Right ventricle myocardium inferior (tissue), 1 donor: ENCODE results near the gene TMEM132D. TPM values are rescaled to one million over a fixed set of nuclear protein-coding genes. Genes with fewer than 3 reads are reported as not detected.

Experiments used
- ATAC-seq: fragments of 200-7000 bp; cut with Tn5 transposase; one replicate; pipeline ENCODE4 v1.9.1; 2020; ENCODE audit warnings: mild to moderate bottlenecking, moderate library complexity
- DNase-seq: peaks from one replicate; pipeline ENCODE4 v3.0.0; 2021; ENCODE audit errors: missing footprints
- intact Hi-C: fragments of 100-400 bp; cut with DNase I; formaldehyde crosslinking; loops from one replicate; pipeline ENCODE4 v1.11.0; 2022
- total RNA-seq: library from RNA; stranded (reverse); fragmentation: NEBNext Ultra II Directional; extraction: Animal tissue kit (Norgen Biotek cat#: 25700); gene quantifications from one replicate; pipeline ENCODE4 v1.2.1, GENCODE V29; 2021
- donor health status: DM: no; HTN: yes; CAD: no; lungs with severe emphysema.

TMEM132D gene
- total RNA-seq, 1 donor from 2014 or later = not detected

DNA sequence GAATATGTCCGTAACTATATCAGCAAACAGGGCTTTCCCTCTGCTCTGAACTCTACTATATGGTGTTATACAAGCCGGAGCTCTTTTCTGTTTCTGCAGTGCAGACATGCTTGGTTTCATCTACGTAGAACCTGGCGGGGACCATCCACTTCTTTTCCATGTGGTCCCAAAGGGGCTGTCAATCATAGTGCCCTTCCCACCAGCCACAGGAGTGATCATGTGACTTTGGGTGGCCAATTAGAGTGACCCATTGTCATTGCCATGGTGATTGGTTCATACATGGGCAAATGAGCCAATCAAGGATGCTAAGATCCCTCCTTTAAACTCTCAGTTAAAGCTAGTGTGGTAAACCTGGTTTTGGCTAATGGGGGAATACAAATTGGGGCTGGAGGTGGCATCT is 281.3 kb downstream of the TMEM132D start:
- no peak for DNase-seq
- intact Hi-C loops = no loop called here
- no peak for ATAC-seq

DNA sequence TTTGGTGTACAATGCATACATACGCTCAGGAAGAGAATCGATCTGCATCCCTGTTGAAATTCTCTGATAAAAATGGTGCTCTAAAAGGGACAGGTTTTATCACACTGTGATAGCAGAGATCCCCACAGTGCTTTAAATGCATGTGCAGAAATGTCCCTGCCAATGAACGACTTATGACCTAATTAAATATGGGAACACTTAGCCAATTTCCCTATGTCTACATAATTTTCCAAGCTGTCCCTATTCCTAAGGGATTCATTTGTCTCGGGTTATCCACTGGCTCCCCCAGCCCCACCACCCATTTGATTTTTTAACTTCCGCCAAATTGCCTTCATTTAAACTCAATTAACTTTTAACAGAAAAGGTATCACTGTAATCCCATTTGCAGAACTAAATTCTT is 284.6 kb downstream of the TMEM132D start:
- intact Hi-C loops = no loop called here
- no peak for ATAC-seq

DNA sequence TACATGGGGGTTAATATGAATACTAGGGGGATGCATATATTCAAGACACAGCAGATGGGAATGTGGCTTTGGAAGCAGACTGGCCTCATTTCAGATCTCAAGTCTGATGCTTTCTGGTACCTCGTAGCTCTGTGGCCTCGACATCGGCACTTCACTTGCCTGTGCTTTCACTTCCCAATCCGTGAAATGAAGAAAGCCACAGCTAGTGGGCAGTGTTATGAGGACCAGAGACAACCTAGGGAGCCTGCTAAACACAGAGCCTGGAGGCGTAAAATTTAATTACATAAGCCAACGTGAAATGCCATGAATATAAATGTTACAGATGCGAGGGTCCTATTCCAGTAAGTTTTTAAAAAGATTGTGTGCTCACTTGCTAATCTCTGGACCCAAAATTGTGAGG is 286.0 kb downstream of the TMEM132D start:
- intact Hi-C loops = no loop called here
- DNase-seq (no peak), ATAC-seq (no peak)

More for the DNA sequence above, 284.6 kb downstream of the TMEM132D start:
- DNase-seq = no peak

DNA sequence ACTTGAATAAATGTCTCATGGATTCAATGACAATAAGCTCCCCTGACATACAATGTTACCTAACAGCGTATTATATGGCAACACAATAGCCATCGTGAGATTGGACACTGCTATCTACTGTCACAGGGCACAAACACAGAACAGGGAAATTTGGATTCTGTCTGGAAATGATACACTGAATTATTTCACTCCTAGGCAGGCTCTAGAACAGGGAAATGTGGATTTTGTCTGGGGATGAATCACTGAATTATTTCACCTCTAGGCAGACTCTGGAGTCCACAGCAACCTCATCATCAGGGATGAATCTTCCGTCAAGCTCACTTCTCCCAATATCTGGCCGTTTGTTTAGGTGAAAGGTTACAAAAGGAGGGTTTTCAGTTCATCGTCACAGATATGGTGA is 288.8 kb downstream of the TMEM132D start:
- no peak for ATAC-seq
- intact Hi-C loops = no loop called here
- no peak for DNase-seq

DNA sequence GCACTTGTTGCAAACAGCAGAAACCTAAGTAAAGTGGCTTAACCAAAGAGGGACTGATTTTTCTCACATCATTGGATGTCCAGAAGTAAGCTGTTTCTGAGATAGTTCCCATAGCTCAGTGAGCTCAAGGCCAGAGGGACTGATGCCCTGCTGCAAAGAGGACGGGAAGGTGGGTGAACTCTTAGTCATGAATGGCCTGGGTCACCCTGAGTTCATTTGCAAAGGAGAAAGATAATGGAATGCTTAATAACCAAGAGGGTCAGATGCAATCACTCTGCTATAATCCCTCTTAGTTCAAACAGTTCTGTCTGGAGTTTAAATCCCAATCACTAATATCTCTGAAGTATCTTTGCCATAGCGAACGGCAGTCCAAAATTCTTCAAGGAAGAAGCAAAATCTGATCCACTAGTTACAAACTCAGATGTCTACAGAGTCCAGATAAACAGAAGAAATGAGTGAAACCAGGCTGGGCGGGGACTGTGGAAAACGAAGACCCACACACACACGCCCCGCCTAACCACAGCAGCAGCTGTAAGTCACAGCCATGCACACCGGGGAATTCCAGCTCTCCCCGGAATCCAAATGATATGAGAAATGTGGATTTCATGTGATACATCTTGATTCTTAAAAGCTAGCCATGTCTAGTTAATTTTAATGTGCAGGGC is 289.5 kb downstream of the TMEM132D start:
- no peak for DNase-seq
- ATAC-seq = no peak
- intact Hi-C loops = no loop called here

DNA sequence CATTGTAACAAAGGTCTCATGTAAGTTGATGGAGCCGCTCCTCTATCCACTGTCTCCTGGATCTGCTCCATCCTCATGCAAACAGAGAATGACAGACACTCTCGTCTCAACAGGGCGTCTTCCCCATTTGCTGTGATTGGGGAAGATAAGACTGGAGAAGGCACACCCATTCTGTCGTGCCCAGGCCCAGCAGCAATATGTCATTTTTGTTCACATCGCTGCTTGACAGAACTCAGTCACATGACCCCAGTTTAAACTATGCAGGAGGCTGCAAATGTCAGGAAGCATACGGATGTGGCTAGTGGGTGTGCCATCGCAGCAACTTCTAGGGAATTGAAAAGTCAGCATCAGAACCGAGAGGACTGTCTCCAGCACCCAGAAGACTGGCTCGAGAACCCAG is 290.5 kb downstream of the TMEM132D start:
- ATAC-seq (no peak), DNase-seq (no peak)
- intact Hi-C loops = no loop called here

DNA sequence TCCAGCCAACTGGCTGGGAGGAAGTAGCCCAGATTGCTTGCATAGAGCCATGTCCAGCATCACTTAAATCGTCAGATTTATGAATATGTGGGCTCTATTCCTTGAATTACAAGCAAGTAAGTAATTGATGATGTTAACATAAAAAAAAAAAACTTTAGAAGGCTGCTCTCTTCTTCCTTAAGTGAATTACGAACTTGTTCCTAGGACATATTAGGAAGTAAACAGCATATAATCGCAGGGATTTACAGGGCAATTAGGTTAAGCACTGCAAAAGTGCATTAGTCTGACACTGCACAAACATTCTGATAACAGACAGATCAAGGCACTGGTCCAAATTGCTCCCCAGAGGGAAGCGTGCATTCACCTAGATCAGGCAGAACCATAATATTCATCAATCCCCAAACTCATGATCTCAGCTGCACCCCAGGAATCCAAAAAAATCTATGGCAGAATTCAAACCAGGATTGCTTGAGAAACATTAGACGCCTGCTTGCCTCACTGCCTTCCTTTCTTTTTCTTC is 293.2 kb downstream of the TMEM132D start:
- ATAC-seq (no peak), DNase-seq (no peak)
- intact Hi-C loops = no loop called here

DNA sequence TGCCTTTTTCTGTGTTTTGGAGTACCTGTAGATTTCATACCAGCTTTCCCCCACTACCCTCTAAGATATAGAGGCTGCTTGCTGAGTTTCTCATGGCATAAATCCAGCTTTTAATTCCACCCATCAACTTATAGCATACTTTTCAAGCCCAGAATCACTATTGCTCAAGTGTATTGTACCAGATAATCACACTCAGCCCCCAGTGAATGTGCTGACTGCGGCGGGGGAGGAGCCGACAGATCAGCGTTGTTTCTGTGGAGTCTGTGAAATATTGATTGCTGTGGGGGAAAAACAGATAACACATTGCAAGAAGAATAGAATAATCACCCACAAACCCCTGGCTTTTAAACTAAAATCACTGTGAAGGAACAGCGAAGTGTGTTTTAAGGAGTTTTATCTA is 296.1 kb downstream of the TMEM132D start:
- no peak for DNase-seq
- no peak for ATAC-seq
- intact Hi-C loops = no loop called here

DNA sequence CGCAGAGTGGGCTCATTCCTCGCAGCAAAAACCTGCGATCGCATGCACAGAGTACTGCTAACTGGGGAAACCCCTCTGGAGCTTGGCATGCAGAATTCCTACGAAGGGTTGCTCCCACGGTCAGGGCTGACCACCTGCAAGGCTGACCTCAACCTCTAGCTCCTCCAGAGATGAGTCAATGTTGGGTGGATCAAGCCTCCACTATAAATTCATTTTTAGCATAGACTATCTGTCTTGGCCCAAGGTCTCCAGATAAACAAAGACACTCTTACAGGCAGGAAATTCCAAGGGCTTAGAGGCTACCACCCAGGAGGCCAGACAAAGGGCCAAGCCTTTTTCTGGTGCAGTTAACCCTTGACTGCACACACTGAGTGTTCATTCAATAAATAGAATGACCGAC is 296.5 kb downstream of the TMEM132D start:
- DNase-seq (no peak), ATAC-seq (no peak)
- intact Hi-C loops = no loop called here

DNA sequence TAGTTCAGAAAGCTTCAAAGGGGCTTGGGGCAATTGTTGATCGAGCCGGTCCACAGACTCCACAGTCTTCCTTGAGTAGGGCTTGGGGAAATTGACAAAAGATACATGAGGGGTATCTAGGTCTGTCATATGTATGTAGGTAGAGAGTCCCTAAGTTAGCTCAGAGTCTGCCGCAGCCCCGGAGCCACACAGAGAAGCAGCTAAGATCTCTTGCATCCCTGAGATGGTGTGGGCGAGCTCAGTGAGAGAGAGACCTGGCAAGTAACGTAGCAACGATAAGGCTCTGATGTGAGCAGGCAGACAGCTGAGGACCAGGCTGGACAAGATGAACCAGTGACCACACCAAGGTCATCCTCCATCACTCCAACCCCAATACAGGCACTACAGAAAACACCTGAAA is 297.6 kb downstream of the TMEM132D start:
- DNase-seq = no peak
- no peak for ATAC-seq
- intact Hi-C loops = no loop called here

DNA sequence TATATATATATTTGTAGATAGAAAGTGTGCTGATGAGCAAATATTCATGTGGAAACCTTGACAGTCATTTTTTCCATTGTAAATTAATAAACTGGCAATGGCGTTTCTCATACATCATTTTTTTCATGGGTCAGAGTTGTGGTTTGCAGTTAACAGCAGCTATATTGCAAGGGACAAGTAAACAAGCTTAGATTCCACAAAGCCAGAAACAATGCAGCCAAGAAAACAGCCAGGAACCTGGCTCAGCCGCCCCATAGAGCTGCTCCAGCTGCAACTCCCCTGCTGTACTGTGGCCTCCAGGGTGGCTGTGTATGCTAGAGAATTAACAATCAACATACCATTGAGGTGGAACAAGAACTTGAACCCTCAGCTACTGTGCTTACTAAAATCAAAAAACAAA is 298.2 kb downstream of the TMEM132D start:
- no peak for DNase-seq
- no peak for ATAC-seq
- intact Hi-C loops = no loop called here

DNA sequence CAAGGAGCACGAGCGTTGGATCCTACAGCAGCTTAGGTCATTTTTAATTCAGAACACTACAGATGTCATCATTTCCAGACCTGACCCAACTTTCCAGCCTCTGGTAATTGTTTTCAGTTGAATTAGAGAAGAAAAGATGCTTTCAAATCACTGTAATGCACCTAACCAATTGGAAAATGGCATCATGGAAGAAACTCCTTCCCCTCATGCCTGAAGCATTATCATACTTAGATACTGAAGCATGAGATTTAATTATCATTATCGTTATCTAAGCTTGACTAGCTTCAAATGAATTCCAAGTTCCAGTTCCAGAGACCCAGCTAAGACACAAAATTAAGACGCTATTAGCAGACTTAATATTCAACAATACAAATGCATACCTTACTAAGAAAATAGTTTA is 299.3 kb downstream of the TMEM132D start:
- intact Hi-C loops = no loop called here
- ATAC-seq (no peak), DNase-seq (no peak)

DNA sequence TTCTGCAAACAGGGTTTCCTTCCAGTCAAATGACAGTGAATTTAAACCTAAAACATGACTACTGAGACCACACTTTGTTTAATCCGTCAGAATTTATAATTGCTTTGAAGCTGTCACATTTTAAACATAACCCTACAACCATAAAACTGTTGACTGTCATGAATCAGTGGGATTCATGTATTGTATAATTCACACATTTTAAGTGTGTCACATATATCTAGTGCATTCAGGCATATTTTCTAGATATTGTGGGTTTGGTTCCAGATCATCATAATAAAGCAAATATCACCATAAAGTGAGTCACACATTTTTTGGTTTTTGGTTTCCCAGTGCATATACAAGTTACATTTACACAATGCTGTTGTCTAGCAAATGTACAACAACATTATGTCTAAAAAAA is 304.4 kb downstream of the TMEM132D start:
- DNase-seq = no peak
- intact Hi-C loops = no loop called here
- ATAC-seq = no peak

DNA sequence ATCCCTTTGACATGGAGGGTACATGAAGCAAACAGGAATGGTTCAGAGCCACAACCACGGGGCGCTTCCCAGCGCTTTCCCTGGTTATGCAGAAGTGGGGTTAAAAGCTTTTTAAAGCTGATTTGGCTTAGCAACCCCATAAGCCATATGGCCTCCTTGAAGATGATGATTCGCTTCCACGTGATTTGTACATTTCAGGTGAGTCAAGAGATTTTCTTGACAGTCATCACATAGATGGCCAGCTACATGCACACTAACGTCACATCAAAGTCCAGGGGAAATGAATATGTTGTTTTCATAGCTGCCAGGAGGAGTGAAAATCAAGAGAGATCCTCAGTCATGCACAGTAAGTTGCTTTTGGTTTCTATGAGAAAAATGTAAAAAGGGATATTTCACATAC is 309.7 kb downstream of the TMEM132D start:
- ATAC-seq = no peak
- DNase-seq = no peak
- intact Hi-C loops = no loop called here

DNA sequence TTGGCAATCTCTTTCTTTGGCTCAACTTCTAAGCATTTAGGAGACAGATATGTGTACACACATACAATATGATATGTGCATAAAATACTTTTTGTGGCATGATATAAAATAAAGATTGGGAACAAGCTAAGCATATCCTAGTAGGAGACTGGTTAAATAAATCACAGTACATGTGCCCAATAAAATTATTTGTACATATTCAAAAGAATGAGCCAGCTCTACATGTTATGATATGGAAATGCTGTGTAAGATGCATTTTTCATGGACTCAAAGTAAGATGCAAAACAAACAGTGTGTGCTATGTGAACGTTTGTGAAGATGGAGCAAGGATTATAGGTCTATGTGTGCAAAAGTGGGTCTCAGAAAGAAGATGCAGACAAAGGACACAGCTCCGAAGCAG is 311.4 kb downstream of the TMEM132D start:
- ATAC-seq (no peak), DNase-seq (no peak)
- intact Hi-C loops = no loop called here

DNA sequence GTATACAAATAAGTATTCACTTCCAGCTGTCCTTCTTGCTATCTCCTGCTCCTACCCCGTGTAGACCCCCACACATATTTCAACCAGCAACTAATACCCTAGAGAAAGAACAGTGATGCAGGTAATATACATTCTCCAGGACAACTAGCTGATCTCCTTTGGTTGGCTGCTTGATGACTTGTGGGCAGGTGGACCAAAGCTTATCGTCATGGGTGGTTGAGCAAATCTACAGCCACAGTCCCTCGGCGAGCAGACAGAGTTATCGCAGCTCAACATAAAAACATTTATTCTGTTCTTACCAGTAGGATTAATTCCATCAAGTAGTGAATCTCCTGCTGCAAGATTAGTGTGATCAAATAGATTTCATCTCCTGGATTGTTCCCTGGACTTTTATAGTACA is 314.3 kb downstream of the TMEM132D start:
- ATAC-seq (no peak), DNase-seq (no peak)
- intact Hi-C loops = no loop called here

DNA sequence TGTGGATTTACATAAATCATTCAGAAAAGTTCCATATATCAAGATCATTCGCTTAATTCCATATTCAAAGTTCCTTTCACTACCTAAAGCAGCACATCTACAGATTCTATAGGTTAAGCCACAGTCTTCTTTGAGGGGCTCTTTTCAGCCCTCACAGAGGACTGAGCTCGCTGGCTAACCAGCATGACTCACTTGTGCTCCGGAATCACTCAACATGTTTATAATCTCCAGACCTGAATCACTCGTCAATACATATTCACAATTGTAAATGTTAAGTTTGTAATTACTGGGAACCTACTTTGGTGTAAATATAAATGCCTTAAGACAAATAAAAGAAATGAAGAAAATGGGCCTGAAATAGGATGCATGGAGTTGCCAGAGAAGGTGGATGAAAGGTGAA is 315.7 kb downstream of the TMEM132D start:
- DNase-seq (no peak), ATAC-seq (no peak)
- intact Hi-C loops = no loop called here

DNA sequence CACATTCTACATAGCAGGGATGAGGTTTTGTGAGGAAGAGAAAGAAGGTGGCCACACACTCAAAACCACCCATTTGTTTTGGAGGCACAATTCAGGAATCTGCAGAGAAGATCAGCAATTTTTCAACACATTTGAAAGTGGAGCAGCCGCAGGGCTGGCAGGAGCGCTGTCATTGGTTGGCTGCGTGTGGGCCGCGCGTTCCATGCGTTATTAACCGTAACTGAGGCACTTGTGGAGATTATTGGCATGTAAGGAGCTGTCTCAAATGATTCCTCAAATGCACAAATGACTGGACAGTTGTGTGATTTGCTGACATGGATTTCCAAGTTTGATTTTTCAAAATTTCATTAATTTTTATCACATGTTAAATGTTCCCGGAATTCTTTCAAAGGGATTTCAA is 318.5 kb downstream of the TMEM132D start:
- DNase-seq (no peak), ATAC-seq (no peak)
- intact Hi-C loops = no loop called here

DNA sequence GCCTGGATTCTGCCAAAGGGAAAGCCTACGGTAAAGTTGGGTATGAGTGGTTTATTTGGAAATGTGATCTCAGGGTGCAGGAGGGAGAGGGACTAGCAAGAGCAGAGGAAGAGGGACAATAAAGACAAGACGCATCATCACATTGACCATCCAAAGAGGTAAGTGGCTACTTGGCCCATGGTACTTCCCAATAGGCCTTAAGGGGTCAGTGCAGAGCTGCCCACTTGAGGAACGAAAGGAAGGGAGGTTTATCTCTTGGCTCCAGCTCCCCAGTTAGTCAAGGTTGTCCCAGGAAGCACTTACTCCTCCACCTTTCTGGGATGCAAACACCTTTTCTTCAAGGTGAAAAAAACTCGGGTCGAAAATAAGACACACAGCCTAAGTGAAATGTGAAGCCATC is 323.9 kb downstream of the TMEM132D start:
- DNase-seq (no peak), ATAC-seq (no peak)
- intact Hi-C loops = no loop called here

DNA sequence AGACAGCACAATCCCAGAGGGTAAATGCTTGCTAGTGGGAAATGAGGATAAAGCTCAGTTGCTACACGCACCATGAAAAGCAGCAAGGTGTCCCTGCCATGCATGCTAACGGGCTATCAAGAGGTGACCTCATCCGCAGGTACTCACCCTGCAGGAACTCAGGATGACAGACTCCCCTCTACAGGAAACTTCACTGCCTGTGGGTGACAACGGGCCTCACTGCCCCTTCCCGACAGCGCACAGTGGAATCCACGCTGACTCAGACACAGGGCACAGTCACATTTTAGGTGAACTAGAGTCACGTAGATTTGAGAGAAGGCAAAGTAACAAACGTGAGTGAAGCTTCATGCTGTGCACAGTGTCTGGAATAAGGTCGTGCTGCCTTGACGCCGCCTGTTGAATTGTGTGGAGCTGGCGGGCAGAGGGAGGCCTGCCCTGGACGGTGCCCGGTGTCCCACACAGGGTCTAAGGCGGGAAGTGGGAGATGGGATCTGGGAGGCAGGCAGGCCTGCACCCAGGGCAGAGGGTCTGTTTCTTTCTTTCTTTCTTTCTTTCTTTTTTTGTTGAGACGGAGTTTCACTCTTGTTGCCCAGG is 331.8 kb downstream of the TMEM132D start:
- no peak for DNase-seq
- intact Hi-C loops = no loop called here
- no peak for ATAC-seq
